GM12872 (cell line): ENCODE results near the gene PHTF1.

Experiments used
- CTCF ChIP-seq: IDR thresholded peaks from 3 replicates; pipeline ENCODE4 v1.5.1; 2011; ENCODE audit warnings: low read depth, mild to moderate bottlenecking, low read length, moderate library complexity; ENCODE audit not compliant: insufficient read depth

Gene PHTF1

DNA sequence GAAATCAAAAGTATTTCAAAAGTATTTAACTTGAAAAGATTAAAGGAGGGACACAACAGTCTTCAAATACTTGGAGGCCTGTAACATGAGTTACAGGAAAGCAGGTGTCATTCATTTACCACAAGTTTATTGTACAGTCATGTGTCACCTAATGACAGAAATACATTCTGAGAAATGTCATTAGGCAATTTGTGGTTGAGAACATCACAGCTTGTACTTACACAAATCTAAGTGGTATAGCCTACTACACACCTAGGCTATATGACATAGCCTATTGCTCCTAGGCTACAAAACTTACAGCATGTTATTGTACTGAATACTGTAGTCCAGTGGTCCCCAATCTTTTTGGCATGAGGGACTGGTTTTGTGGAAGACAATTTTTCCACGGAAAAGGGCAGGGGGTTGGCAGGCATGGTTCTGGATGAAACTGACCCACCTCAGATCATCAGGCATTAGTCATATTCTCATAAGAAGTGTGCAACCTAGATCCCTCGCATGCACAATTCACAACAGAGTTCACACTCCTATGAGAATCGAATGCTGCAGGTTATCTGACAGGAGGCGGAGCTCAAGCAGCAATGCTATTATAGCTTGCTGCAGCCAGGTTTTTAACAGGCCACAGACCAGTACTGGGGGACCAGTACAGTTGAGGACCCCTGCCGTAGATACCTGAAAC is 25.0 kb upstream of the PHTF1 start:
- TF ChIP-seq CTCF = no peak

- no peak for TF ChIP-seq CTCF
These were observed 24.2 kb upstream of the PHTF1 start for GRCh38 chr1:113783254-113784103.

- TF ChIP-seq CTCF = no peak
These were observed 23.1 kb upstream of the PHTF1 start for GRCh38 chr1:113782406-113782805.

GRCh38 chr1:113780374-113781146 is 21.3 kb upstream of the PHTF1 start:
- no peak for TF ChIP-seq CTCF

DNA sequence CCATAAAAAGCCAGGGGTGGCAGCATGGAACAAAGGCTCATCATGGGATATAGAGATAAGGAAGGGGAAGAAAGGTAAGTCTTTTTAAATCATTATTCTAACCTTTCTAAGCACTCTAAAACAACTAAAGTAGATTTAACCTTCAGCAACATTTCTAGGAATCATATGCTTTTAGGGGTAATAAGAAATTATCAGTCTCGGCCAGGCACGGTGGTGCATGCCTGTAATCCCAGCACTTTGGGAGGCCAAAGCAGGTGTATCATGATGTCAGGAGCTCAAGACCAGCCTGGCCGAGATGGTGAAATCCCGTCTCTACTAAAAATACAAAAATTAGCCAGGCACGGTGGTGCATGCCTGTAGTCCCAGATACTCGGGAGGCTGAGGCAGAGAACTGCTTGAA is 20.3 kb upstream of the PHTF1 start:
- no peak for TF ChIP-seq CTCF

DNA sequence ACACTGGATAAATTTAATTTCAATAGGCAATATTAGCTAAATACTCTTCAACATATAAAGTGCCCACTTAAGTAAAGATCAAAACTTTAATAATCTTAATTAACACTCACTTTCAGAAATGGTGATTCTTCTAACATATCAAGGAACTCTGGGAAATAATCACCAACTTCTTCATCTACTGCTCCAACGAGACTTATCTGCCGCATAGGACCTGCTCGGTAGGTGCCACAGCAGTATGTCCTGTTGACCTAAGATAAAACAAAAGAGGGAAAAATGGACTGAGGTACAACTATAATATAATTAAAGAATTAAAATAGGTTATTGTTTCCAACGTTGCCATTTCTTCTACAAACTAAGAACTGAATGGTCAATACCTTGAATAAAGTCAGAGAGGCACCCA is 18.3 kb upstream of the PHTF1 start:
- TF ChIP-seq CTCF = no peak

GRCh38 chr1:113770031-113770430 is 10.7 kb upstream of the PHTF1 start:
- TF ChIP-seq CTCF = no peak
